Coronary artery (tissue), 2 donors: ENCODE data around the gene UBA52.

Source experiments
- DNase-seq: peaks from one replicate; pipeline ENCODE4 v3.0.0-alpha.2; 2017; ENCODE audit warnings: low spot score
- H3K27ac ChIP-seq, 2 donors: fragments of 200-600 bp; sonication (generic); one replicate each; pipeline ENCODE4 v1.5.1; 2016 to 2019
- H3K4me3 ChIP-seq: fragments of 200-600 bp; sonication (generic); 2 replicates; pipeline ENCODE4 v1.5.1; 2016; ENCODE audit warnings: mild to moderate bottlenecking, moderate library complexity
- CTCF ChIP-seq: fragments of 200-600 bp; sonication (generic); IDR thresholded peaks from one replicate; pipeline ENCODE4 v1.5.1; 2019; ENCODE audit warnings: antibody characterized with exemption

UBA52 gene

GRCh38 chr19:18557411-18558201 is 14.1 kb upstream of the UBA52 start, which contains the start of gene KXD1:
KXD1 (plus strand) TSS chr19:18557870; CDS start chr19:18562057, 4,187 bp downstream.
- Histone ChIP-seq H3K4me3 (peak within 1 kb of the TSS; percentile 88), H3K27ac (peak within 1 kb of the TSS; percentile 99 to 100)
- TF ChIP-seq CTCF, result no peak
- DNase-seq, result peak; percentile 98

GRCh38 chr19:18558202-18558555 is 13.5 kb upstream of the UBA52 start:
- H3K4me3 ChIP-seq, result peak overlapping the region; percentile 88
- TF ChIP-seq CTCF, result no peak
- peak overlapping the region; percentile 99 to 100 for H3K27ac ChIP-seq
- DNase-seq, result no peak

GRCh38 chr19:18558604-18559003 is 13.1 kb upstream of the UBA52 start:
- H3K27ac ChIP-seq, result peak overlapping the region; percentile 99 to 100
- no peak for TF ChIP-seq CTCF
- H3K4me3 ChIP-seq, result peak overlapping the region; percentile 88
- no peak for DNase-seq

GRCh38 chr19:18559685-18560084 is 12.0 kb upstream of the UBA52 start:
- H3K27ac ChIP-seq, result peak overlapping the region; percentile 89 to 95
- no peak for TF ChIP-seq CTCF
- no peak for DNase-seq
- H3K4me3 ChIP-seq, result no peak overlapping the region

- H3K27ac ChIP-seq, result peak overlapping the region; percentile 89 to 95
- TF ChIP-seq CTCF, result no peak
- H3K4me3 ChIP-seq, result peak overlapping the region; percentile 48
- peak; percentile 88 for DNase-seq
Measured at GRCh38 chr19:18562086-18562485, 9.6 kb upstream of the UBA52 start.

- no peak for DNase-seq
- H3K27ac ChIP-seq, result no peak overlapping the region
- no peak overlapping the region for H3K4me3 ChIP-seq
- TF ChIP-seq CTCF, result no peak
Measured at GRCh38 chr19:18566953-18567352, 4.7 kb upstream of the UBA52 start.

GRCh38 chr19:18568367-18568766 is 3.3 kb upstream of the UBA52 start:
- no peak for DNase-seq
- H3K4me3 ChIP-seq, result no peak overlapping the region
- TF ChIP-seq CTCF, result no peak
- no peak overlapping the region for H3K27ac ChIP-seq
